GM21529 (cell line): ENCODE measurements around the gene ARMC8.

ENCODE experiments used
- ATAC-seq: cut with Tn5 transposase; IDR thresholded peaks from one replicate; pipeline ENCODE4 v1.9.1; 2021; ENCODE audit not compliant: unreplicated experiment

ARMC8 gene

DNA sequence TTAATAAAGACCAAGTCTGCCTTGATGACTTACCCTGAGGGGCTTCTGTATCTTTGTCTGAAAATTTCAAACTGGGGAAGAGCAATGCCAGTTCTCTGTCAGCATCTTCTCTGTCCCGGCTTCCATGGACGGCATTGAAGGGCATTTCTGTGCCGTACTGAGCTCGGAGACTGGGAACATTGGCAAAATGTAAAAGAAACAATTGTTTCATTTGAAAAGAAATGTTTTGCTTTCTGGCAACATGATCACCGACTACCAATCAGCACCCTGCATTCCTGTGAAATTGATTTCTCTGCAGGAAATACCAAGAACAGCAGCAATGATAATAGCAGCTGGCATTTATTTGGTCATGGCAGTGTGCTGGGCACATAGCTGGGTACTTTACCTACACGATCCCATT is 116.4 kb downstream of the ARMC8 start:
- no peak for ATAC-seq

DNA sequence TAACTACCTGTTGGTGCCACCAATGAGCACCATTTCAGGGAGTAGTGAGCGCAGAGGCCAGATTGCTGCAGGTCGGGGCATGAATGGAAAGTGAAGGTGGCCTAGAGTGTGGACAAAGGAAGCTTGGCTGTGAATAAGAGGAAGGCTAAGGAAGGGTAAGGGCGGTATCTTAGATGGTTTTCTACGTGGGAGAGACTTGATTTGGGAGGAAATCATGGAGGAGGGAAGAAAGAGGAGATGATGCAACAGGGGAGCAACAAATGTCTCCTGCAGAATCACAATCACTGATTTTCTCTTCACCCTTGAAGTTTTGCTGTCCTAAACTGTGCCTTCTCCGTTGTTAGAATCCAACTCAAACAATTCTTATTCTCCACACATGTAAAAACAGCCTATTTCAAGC is 120.8 kb downstream of the ARMC8 start:
- no peak for ATAC-seq

DNA sequence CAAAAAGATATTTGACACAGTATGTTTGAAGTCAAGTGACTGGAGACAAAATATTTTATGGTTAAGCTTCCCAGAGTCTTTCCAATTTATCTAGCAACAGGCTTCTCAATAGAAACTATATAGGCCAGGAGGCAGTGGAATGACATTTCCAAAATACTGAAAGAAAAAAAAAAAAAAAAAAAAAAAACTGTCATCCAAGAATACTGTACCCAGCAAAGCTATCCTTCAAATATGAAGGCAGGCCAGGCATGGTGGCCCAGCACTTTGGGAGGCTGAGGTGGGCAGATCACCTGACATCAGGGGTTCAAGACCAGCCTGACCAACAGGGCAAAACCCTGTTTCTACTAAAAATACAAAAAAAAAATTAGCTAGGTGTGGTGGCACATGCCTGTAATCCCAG is 121.7 kb downstream of the ARMC8 start:
- no peak for ATAC-seq

DNA sequence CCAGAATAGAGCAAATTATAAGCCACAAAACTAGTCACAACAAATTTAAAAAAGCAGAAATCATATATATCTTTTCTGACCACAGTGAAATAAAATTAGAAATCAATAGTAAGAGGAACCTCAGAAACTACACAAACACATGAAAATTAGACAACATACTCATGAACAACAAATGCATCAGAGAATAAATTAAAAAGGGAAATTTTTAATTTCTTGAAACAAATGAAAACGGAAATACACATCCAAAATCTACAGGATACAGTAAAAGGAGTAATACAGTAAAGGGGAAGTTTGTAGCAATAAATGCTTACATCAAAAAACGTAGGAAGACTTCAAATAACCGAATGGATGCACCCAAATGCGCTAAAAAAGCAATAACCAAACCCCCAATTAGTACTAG is 123.4 kb downstream of the ARMC8 start:
- no peak for ATAC-seq

DNA sequence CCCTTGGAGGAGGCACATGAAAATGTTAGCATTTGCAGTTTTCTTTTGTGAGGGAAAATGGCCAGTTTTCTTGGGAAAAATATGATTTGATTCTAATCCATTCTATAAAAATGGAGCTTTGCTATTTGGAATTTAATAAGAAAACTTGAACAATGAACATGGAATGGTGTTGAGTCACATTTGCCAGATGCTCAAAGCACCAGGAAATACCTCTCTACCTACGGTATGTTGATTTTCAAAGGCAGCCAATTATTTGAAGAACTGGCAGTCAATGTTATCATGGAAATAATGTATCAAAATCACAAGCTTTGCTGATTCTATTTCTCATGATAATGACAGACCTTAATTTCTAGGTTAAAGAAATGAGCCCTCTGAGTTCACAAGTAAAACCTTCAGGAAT is 127.7 kb downstream of the ARMC8 start:
- no peak for ATAC-seq

DNA sequence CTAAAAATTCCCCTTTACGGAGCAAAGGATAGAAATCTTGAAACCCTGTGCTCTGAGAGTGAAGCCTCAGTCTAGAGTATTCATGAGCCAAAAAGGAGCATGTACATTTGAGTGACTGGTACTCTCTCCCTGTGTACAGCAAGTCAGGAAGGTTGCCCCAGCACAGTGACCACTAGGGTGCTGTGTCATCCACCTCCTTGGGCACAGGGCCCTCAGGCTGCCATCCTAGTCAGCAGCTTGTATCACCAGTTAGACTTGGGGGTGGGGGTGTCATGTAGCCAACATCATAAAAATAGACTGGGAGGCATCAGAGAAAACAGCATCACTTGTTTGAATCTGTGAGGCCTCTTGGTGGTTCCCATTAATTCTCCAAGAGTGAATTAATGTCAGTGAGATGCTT is 130.6 kb downstream of the ARMC8 start:
- no peak for ATAC-seq

DNA sequence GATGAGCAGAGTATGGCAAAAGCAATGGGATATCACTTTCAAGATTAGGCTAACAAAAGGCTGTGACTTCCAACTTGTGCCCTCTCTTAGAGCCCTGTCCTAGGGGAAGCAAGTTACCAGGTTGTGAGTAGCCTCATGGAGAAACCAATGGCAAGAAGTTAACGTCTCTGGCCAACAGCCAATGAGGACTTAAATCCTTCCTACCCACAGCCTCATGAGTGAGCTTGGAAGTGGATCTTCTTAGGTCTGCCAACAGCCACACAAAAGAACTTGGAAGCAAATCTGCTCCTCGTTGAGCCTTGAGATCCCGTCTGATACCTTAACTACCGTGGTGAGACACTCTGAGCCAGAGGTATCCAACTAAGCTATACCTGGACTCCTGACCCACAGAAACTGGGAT is 136.9 kb downstream of the ARMC8 start:
- ATAC-seq = no peak

DNA sequence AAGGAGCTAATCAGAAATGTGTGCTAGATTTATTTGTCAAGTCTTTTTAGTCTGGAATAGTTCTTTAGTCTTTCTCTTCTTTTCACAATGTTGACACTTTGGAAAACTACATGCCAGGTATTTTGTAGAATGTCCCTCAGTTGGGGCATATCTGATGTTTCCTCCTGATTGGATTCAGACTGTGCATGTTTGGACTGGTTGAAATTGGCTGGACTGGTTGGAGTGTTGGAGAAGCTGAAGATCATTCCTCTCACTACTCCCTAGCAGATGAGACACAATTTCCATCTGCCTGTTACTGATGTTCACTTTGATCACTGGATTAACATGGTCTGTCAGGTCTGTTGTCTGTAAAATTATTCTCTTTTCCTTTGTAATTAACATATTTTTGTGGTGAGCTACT is 138.9 kb downstream of the ARMC8 start:
- ATAC-seq = no peak

DNA sequence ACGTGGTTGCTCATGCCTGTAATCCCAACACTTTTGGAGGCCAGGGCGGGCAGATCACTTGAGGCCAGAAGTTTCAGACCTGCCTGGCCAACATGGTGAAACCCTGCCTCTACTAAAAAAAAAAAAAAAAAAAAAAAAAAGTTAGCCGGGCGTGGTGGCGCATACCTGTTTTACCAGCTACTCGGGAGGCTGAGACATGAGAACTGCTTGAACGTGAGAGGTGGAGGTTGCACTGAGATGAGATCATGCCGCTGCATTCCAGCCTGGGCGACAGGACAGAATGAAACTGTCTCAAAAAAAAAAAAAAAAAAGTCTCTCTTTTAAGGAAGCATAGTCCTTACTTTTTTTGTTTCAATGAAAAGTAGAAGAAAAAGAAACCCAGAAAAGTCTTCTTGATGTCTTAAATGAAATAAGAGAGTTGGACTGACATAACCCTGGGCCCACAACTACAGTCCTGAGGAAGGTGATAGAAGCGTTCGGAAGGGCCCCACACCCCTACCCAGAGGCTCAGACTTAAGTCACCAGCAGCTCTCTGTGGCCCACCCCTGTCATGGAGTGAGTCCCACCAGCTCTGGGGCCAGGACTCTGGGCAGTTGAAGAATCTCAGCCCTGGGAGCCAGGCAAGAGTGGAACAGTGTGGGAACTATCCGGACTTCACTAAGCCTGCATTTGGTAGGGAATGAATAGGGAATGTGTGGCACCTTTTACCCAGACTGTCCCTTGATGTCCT is 139.9 kb downstream of the ARMC8 start:
- no peak for ATAC-seq

DNA sequence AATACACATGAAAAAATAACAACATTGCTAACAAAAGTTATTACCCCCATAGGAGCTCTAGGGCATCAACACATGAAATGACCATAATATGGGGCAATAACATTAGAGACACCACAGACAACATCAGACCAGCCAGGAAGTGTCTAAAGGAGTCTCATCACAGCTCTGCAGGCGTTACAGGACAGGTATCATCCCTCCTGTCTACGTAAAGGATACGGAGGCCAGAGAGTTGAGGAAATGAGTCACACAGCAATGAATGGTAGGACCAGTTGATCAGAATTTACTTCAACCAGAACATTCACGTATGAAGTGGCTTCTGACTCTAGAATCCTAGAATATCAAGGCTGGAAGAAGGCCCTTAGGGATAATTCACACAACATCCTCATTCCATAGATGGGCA is 140.7 kb downstream of the ARMC8 start:
- no peak for ATAC-seq

DNA sequence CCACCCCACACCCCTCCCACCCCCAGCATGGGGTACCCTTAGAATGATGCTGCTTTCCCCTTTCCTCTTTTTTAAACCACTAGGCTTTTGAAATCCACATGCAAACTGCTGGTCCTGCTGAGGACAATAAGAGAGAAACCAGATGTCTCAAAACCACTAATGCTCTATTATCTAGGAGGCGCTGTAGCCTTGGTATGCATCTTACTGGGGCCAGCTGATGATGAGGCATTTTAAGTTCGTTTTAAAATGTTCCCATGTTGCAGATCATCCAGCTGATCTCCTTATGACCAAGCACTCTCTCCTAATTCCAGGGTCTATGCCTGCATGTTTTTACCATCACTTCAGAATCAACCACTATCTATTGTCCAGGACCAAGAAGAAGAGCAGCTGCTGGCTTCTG is 141.2 kb downstream of the ARMC8 start:
- no peak for ATAC-seq

DNA sequence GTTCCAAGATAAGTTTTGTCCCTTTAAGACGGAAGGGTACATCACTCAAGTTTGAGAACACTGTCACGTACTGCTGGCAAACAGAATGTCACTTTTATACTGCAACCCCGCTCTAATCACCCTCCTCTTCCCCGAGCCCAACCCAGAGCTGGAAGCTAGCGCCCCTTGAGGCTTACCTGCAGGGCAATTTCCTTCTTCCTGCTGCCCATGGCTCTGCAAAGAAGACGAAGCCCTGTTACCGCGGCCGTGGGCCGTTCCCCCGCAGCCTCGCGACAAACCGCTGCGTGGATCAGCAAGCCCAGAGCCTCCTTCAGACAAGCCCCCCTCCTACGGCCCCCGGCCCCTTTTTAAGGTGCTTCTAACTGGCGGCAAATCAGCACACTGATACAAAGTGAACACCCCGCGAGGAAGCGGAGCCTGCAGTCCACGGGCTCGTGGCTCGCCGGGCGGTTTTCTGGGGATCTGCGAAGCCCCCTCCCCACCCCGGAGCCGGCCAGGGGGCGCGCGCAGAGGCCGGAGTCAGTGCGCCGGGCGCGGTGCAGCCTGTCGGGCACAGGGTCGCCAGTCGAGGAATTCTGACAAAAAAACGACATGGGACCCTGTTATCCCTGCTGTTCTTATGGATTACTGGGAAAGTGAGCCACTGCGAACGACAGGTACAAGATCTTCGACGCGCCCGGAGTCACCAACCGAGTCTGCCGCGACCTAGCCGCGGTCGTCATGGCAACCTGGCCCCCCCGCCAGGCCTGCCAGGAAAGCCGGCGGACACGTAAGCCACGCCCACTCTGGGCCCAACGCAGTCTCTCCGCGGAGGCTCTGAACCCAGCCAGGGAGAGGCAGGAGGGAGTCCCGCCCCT is 142.3 kb downstream of the ARMC8 start, which contains the start of gene NME9:
Gene NME9 (minus strand): TSS at position 725 of the 857 bp plus-strand sequence. CDS start 516 bp downstream, at position 209.
- peak; percentile 82 for ATAC-seq

DNA sequence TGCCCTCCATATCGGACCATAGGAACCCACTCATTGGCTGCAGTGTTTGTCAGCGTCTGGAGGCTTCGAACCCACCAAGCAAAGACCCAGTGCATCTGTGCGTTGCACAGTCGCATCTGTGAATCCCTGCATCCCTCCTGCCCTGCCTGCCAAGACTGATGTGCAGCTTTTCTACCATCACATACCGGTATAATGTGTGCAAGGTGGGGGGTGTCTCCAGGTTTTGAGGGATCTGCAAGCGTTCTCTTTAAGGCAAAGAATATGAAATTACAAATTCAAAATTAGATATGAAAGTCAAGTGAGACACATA is 142.8 kb downstream of the ARMC8 start:
- no peak for ATAC-seq

DNA sequence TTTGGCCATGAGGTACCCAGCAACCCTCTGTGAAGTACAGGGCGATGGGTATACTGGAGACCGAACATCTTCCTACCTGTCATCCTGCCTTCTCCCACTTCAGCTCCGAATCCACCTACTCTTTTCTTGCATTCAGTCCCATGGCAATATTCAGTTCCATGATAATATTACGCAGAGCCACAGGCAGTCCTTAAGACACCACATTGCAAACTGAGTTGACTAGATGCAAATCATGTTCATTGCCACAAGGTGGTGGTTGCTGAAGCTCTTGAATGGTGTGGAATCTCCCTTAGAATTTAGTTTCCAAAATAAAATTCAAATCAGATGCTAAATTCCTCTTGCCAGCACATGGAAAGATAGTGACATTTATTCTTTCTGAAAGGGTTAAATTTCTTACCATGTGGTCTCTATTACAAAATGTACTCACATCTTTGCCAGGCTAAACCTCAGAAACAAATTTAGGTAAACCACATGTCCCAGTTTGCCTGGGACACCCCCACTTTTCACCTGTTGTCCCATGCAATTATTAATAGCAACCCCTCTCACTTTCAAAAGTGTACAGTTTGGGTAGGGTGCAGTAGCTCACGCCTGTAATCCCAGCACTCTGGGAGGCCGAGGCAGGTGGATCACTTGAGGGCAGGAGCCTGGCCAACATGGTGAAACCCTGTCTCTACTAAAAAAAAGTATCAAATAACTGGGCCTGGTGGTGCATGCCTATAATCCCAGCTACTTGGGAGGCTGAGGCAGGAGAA is 144.2 kb downstream of the ARMC8 start:
- ATAC-seq = no peak

DNA sequence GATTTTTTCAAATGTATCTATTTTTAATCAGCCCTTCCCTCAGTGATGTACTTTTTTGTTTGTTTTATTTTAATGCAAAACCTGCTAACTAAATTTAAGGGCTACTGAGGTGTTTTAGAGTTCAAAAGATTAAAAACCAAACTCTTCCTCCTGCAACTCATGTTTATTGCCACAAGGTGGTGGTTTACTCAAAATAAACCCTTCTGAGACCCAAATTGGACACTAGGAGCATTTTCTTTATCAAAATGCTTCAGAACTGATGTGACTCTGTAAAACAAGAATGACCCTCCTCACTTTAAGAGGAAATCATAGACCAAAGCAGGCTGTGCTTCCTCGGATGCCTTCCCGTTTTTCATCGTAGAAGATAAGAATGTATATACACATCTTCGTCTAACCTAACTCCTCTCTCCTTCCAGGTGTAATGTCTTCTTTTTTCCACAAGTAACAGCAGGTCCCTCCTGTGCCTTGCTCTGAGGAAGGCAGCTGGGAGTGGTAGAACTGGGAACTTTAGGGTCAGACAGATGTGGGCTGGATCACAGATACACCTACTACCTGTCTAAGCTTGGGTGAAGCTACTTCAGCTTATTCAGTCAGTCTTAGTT is 145.5 kb downstream of the ARMC8 start:
- no peak for ATAC-seq

DNA sequence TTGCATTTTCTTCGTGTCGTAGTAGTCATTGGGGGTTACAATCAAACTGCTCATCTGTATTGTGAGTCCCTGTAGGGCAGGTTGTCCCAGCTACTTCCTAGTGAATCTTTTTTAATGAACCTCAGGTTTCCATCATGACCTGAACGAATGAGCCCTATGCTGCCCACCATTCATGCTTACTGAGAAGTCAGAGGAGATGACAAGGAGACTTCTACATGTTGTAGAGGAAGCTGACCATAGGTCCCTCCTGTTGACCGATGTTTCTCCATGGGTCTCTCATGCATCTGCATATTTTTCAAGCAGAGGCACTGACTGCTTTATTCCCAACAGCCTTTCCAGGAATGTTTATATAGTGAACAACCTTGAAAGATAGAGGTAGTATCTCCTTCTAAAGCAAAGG is 147.5 kb downstream of the ARMC8 start:
- ATAC-seq = no peak

DNA sequence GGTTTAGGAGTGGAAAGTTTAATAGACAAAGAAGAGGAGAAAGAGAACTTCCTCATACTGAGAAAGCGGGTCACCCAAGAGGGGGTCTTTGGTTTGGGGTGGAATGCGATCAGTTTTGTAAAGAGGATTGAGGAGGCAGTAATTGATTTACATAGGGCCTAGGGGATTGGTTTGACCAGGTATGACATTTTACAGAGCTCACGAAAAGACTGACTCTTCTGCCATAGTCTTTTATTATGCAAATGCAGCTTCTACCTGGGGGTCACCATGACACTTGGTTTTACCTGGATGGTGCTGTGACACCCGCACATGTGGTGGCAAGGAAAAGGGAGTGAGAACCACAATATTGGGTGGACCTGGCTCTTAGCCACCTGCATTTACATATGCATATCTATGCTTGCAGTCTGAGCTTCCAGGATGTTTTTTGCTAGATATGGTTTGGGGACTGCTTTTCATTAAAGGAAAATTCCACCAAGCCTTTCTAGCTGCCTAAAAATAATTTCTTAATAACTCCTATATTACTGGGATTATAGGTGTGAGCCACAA is 149.4 kb downstream of the ARMC8 start:
- ATAC-seq = no peak

DNA sequence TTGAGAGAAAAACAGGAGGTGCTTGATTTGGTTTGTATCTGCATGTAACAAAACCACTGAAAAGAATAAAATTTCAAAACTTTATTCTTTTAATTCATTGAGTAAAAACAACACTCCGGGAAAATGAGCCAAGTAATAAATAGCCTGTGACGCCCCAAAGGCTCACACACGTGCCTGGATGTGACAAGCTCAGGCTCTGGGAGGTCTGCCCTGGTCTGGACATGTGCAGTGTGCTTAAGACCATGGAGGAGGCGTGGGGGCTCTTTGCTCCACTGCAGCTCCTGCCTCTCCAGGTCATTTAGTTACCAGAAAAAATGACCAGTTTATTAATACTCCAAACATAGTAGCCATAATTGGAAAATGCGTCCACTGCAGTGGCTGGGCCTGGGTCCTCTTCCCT is 151.1 kb downstream of the ARMC8 start:
- ATAC-seq = no peak

DNA sequence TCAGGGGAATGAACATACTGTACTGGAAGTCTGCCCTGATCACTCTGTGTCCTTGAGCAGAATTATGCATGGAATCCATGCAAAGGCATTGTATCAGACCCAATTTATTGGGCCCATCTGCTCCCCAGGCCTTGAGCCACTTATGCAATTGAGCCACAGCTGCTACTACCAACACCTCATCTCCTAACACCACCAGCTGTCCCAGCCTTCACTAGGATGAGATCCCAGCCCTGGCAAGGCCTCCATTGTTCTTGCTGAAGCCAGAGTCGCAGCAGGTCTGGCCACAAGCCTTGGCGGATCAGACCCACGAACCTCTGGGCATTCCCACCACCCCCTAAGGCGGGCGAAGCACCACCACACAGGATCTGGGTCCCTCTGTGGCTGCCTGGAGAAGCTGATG is 151.7 kb downstream of the ARMC8 start:
- no peak for ATAC-seq

DNA sequence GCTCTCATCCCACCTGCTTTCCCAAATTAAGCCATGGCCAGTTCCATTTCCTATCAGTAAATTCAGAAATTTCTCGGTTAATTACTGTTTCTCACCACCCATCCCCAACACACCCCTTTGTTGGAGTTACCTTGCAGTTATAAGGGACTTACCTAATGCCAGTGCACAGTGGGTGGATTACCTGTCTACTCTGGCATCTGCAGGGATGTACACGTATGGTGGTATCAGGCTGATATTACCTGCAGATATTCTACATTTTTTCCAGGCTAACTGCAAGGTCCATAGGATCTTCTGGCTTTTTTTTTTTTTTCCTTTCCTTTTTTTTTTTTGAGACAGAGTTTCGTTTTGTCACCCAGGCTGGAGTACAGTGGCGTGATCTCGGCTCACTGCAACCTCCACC is 153.4 kb downstream of the ARMC8 start:
- ATAC-seq = no peak

DNA sequence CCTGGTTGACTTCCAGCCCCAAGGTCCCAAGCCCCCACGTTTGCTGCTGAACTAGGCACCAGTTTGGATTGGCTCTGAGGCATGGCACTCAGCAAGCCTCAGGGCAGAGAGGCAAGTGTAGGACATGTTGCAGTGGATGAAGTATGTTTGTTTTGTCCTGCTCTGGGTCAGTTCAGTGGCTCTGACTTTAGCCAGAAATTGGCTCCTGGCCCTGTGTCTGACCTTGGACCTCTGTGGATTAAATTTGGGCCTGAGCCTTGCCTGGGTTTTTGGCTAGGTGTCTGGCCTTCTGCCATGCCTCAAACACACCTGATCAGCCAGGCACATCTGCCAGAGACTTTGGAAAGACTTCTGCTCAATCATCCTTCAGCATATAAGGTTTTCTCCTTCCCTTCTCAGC is 157.7 kb downstream of the ARMC8 start:
- ATAC-seq = no peak
